ENCODE data around the gene AMIGO2.

Gene AMIGO2

DNA sequence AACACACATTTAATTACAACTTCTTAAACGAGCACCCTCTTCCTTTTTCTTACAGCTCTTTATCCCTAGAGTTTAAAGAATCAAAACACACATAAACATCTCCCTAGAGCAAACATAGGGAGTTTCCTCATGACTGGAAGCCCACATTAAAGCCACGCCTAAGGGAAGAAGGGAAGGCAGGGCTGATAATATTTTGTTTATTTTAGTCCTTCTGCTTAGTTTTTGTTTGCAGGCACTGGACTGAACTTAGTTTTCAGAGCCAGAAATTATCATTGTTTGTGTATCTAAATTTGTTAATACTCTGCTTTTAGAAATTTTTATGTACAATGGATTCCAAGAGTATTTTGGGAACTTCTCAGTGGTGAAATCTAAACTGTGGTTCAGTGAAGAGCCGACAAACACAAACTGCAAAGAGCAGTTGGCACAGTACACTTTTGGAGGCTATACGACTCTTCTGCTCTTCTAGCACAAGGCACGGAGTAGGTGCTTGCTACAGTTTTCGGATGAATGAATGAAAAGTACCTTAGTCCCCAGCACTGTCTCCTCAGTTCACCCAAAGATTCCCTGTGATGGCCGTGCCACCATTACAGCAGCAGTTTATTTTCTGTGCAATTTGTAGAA is 17.6 kb upstream of the AMIGO2 start:
- no peak for DNase-seq

DNA sequence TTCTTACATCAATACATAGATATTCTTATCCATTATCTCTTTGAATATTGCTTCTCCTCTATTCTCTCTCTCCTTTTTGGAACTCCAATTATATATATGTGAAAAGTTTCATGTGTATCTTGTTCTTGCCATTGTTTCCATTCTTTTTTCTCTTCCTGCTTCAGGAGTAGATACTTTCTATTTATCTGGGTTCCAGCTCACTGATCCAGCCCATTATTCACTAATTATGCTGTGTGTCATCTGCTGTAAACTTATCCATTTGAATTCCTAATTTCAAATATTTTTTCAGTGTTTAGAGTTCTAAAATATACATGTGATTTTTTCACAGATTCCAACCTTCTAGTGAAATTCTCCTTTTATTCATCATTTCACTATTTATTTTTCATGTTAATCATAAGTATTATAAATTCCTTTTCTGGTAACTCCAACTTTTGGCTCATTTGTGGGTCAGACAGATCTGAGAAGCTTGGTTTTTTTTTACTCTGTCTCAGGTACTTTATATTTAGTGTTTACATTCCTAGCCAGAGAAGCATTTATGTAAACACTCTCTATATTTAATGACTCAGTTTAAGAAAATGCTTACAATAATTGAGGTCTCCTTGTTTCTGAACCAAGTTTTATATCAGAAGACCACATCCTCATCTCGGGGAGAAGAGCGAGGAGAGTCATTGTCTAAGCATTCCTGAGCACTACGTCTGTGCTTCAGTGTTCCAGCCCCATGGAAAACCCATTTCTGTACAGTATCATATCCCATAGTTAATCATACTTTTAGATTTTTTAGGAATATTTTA is 15.9 kb upstream of the AMIGO2 start:
- DNase-seq: no peak

DNA sequence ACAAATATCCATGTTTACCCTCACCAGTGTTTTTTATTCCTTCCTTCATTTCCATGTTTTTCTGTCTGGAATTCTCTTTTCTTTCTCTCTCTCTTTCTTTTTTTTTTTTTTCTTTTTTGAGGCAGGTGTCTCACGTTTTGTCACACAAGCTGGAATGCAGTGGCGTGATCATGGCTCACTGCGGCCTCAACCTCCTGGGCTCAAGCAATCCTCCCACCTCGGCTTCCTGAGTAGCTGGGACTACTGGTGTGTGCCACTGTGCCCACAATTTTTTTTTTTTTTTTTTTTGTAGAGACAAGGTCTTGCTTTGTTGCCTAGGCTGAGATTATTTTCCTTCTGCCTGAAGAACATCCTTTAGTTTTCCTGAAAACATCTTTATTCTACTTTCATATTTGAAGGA is 15.0 kb upstream of the AMIGO2 start:
- no peak for DNase-seq

DNA sequence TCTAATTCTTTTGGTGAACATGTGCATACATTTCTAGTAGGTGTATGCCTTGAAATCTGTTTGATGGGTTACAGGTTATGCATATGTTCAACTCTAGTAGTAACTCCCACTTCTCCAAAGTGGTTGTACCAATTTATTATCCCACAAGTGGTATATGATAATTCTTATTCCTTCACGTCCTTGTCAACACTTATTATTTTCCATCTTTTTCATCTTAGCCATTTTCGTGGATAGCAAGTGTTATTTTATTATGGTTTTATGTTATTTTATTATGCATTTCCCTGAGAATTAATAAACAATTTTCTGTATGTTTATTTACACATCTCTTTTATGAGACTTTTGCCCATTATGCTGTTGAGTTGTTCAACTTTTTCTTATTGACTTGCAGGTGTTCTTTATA is 11.2 kb upstream of the AMIGO2 start:
- no peak for DNase-seq

DNA sequence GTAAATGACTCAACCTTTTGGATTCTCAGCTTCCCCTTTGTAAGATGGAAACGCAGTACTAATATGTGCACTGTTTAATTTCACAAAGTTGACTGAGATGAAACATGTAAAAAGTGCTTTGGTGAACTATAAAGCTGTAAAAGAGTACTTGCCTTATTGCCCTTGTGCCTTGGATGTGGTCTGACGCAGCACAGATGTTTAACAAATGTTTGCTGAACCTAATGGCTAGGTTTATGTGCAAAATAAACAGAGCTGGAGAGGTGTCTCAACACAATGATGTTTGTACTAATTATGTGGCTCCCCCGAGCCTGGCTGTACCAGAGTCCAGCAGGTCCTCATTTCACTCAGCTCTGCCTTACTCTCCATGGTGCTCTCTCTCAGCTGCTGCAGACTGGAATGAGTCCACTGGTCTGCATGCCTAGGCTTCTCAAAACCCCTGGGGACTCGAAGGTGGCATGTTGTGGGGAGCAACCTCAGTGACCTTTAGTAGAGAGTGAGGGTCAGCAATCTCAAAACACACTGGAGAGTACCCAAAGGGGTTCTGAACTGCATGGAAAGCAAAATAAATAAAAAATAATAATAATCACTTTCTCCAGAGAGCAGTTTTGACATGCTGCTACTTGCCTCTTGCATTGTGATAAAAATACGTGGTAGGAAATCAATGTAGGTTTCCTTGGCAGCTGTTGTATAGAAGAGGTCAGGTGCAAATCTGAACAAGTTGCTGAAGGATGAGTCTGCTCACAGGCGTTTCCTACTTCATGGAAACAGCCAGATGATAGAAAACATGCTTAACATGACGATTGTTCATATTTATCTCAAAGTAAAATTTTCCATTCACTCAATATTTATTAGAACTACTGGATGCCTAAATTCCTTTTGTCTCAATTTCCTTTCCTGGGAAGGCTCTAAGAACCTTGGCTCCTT is 8.5 kb upstream of the AMIGO2 start:
- DNase-seq: no peak

DNA sequence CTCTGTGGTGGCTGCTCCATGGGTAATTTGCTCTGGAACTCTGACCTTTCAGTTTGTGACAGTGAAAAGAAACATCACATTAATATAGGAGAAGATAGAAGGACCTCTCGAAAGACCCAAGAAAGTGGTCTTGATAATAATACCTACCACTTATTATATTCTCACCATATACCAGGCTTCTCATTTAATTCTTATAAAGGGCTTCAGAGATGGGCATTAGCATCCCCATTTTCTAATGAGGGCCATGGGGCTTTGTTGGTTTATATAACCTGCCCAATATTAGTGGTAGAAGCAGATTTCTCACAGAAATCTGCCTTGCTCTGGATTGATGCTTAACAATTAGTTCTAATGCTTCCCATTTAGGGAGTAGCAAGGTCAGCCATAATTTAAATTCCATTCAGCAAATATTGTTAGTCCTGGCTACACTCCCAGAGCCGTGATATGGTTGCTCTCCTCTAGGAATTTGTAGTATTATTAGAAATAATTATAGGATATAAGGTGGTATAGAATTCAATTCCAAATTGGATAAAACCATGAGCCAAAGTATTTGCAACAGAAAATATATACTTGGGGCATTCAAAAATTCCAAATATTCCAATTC is 7.4 kb upstream of the AMIGO2 start:
- no peak for DNase-seq

DNA sequence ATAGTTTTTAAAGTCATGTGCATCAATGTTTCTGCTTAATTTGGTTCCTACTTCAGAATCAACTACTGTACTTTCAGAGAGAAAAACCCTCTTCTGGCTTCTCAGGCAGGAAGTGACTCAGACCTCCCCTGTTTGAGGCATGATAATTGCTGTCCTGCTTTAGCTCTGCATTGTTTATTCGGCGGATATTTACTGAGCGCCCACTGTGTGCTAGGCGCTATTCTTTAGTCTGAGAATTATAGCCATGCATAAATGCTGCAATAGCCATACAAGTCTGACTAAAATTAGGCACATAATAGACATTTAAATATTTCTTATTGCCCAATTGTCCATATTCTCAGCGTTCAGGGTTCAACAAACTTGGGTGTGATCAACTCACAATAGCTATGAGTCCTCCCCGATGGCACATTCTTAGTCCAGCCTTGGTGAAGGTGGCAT is 6.1 kb upstream of the AMIGO2 start:
- no peak for DNase-seq

DNA sequence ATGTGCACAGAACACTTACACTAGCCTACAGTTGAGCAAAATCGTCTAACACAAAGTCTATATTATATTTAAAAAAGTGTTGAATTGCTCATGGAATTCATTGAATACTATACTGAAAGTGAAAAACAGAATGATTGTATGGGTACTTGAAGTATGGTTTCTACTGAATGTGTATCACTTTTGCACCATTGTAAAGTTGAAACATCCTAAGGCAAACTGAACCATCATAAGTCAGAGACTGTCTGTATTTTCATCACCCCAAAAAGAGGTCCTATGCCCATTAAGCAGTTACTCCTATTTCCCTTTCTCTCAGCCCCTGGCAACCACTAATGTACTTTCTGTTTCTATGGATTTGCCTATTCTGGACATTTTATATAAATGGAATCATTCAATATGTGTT is 4.4 kb upstream of the AMIGO2 start:
- no peak for DNase-seq

DNA sequence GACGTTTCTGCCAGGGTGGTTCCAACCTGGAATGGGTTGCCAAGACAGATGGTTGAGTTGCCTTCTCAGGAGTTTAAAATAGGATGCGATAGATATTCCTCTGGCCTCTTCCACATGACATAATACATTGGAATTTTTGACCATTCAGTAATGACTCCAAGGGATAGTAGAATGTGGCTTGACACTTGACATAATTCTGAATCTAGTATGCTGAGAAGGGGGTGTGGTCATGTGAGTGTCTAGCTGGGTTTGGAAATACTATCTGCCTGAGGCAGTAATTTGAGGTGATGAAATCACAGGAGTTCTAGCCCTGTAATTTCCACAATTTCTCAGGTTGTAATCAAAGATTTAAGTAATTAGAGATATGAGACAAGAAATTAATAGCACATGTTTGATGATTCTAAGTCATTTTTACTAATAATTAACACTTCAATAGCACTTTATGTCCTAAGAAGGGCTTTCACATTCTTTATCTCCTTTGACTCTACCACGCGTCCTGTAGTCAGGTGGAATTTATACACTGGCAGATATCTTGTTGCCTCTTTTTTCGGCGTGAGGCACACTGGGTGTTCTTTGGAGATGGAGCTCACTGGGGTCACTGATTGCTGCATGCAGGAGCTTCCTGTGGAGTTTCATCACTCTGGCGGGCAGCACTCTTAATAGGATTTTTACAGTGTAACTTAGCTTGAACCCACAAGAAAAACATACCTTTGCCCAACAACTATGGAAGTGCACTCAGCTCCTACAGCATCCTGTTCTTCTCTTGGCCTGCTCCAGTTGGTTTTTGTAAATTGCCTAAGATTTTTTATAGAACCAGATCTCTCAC is 3.2 kb upstream of the AMIGO2 start:
- no peak for DNase-seq

DNA sequence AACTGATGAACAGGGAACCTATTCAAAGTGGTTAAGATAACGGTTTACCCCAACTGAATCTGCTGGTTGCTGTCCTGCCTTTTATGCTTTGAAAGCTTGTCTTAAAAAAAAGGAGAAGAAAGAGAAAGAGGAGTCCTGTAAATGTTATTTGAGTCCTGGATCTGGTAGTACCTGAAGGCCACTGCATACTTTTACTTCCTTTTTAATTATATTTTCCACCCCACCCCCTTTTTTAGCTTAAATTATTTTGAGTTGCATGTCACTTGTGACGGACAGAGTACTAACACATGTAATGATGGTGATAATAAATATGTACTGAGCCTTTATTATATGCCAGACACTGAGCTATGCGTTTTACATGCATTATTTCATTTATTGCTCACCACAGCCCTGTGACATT is 2.5 kb upstream of the AMIGO2 start:
- DNase-seq: no peak

DNA sequence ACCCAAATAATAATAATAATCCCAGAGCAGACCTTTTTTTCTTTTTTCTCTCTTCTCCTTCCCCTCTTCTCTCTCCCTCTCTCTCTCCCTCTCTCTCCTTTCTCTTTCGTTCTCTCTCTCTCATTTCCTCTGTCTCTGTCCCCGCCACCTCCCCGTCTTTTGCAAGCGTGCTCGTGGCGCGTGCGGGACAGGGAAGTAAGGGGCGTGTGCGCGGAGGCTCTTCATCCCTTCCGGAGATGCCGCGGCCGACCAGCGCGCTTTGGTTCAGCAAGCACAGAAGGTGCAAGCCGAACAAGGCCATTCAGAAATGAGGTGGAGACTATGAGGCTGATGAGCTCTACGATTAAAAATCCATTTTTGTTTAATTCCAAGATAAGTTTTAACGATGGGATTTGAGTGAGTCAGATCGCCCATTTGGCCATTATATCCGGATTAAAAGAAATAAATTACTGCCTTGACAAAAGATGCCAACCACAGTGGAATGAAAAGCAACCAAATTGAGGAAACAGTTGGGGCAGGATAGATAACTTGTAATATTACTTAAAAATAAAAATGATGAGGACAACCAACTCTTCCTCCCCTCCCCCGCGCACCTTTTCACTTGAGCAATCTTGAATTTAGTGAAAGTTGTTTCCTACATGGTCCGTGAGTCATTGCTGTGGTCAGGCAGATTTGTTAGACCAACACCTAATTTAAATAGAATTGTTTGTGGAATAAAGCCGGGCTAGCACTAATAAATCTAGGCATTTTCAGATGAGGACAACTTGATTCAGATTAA is 1.2 kb upstream of the AMIGO2 start:
- no peak for DNase-seq

DNA sequence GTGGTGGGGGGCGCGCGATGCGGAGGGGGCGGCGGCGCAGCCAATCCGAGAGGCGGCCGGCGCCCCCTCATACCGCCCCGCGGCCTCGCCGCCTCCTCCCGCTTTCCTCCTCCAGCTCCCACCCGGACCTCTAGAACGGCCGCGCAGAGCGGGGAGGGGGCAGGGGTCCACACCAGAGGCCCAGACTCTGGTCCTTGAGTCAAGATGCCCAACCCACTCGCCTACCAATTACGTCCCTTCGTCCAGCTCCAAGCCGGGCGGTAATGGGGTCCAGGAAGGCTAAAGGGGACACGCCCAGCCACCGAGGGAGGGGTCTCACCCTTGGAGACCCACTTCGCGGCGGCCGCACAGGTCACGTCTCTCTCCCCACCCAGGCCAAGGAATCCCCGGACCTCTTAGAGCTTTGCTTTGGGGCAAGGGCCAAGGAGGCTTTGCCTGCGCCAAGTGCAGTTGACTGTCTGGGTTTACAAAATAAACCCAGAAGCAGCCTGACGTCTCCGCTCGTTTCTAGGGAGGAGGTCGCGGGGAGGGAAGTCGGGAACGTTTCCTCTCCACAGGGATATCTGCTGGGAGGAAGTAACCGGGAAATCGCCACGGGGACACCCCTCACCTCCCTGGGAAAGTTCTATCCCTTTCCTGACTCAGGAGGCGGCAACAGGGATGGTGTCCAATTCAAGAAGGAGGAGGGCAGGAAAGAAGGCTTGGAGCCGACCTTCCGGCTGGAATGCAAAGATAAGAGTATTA is 394 bp upstream of the AMIGO2 start:
- no peak for DNase-seq

DNA sequence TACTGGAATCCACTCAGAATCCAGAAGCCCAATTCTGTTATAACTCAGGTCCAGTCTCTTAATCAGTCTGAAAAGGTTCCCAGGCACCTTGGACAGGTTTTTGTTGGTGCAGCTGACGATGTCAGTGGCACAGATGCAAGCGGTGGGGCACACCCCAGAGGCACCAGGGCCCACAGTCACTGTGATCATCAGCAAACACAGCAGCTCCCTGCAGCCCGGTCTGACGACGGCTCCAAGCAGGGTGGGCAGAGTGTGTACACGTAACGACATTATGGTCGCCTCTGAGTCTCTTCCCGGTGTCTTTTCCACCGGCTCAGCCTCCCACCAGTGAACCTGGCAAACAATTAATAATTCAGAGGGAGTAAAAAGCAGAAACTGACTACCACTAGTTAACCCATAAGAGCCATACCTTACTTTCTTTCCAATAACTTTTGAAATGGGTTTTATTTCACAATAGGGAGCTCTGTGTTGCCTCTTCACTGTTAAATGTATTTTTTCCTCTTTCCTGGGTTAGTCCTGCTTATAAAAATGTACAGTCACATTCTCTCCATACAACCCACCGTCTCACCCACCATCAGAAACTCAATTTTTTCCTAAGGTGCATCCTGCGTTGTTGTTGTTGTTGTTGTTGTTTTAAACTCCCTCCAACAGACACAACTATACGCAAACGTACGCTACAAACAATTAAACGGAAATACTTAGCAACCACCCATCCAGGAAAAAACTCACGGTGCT is 859 bp downstream of the AMIGO2 start:
- no peak for DNase-seq

DNA sequence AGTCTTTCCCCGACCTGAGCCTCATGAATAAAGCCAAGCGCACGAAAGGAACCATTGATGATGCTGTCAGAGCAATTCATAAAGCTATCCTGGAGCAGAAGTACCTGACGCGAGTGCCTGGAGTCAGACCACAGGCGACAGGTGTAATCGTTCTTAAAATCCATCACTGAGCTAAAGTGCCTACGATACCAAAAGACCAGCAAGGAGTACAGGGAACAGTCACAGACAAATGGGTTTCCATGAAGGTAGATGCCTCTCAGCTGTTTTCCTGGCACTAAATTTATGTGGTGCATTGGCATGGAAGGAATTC is 1.7 kb downstream of the AMIGO2 start:
- no peak for DNase-seq

DNA sequence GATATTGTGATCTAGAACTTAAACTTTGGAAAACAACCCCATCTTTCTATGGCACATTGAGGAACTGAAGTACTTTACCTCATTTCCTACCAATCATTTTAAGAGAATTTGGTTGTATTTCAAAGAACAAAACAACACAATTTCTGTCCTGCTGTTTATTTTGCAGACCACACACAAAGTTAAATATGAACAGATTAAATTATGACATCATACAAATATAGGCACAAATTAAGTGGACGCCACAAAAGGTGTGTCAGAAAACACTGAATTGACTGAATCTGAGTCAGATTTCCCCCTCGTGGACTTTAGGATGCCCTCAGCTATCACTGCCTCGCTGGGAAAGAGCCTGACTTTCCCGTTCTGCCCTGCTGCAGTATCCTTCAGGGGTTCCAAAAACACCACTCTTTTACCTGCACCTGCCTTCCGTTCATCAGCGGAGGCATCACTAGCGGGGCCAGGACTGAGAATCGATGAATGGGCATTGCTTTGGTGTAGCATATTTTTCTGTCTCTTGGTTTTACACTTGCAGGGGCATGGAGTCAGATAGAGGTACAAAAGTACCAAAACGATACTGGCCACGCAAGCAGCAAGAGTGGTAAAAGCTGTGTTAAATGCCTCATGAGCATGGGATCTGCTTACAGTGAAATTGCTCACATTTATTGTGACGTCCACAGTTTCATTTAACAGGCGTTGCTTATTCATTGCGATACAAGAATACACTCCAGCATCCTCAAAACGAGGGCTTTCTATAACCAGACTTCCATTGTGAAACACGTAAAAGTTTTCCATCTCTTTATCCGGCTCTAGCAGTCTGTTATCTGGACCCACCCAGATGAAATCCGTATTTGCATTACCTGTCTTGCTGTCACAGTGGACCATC is 2.3 kb downstream of the AMIGO2 start:
- no peak for DNase-seq

DNA sequence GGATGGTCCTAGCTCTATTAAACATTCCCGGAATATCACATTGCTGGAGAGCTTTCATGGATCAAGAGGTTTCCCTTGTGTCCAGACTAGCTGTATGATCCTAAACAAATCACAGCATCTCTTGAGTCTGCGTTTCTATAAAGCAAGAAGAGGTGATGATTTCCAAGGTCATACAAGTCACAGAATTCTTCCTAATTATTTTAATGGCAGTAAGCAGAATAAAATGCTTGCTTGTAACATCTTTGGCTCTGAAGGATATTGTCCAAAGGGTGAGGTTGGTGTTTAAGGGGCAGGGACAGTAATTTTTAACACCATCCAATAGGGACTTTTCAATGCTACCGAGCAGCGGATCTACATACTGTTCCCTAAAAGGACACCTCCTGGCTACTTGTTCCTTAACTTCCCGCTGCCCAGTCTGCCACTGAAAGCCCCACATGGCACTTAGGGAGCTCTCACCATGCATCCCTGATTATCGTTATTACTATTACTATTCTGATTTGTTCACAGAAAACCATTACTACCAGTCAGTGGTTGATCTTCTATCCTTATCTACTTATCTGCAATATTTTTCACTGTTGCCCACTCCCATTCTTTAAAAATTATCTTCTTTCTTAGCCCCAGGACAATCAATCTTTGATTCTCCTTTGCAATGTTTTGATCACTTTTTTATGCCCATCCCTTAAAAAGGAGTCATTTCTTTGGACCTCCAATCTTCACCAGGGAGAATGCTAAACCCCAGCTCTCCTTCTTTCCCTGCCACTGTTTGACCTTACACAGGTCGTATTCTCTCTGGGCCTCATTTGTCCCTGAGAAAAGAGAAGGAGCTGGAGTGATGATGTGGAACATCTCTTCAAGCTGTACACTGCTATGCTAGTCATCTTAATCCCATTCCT is 4.3 kb downstream of the AMIGO2 start:
- DNase-seq: no peak

DNA sequence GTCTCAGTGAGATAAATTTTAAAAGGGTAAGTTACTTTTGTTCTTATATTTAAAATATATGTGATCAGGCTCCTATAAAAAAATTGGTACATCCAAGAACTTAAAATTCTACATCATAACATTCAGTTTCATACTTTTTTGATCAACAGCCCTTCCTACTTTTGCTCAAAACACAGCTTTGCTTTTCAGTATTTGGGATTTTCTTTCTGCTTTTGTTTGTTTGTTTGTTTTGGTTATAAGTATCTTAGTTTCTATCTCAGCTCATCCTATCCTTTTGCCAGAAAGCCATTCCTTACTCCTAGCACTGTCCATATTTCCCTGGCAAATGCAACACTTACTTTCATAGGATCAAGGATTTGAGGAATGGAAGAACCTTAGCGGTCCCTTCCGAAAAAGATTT is 5.0 kb downstream of the AMIGO2 start:
- DNase-seq: no peak

DNA sequence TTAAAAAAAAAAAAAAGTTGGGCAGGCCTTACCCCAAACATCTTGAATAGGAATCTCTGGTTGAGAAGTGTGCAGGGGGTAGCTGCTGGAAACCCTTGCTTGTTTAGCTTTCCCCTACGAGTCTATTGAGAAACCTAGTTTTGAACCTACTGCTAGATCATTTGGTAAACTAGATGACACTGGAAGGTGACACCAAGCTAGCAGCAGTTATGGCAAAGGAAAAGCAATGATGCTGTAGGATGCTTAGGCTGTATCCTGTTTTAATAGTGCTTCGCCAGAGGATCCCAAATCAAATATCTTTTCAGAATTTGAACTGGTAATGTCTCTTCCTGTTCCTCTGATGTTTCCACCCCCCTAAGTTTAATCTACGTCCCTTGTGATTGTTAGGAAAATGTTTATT is 5.8 kb downstream of the AMIGO2 start:
- no peak for DNase-seq

Data from NCI-H446 (cell line).